ENCODE data around the gene CLCA2.

CLCA2 gene

GRCh38 chr1:86416343-86416742 is 7.6 kb upstream of the CLCA2 start:
- no peak for TF ChIP-seq POLR2AphosphoS5 (IDR thresholded peaks at IDR 0.05; ENCODE audit: low read depth, low read length)
- TF ChIP-seq REST (IDR thresholded peaks at IDR 0.05; ENCODE audit: insufficient read depth in 1 of 2, low read depth in 2 of 2, low read length in 2 of 2): no peak
- no peak for TF ChIP-seq FOXP2 (optimal IDR thresholded peaks at IDR 0.05; ENCODE audit: borderline replicate concordance, extremely low read depth, extremely low read length, insufficient read depth)
- TF ChIP-seq TAF1 (IDR thresholded peaks at IDR 0.05; ENCODE audit: borderline replicate concordance, insufficient read depth, low read length): no peak
- TF ChIP-seq SIN3A (IDR thresholded peaks at IDR 0.05; ENCODE audit: borderline replicate concordance, insufficient read depth, low read length): no peak

GRCh38 chr1:86419277-86419903 is 4.6 kb upstream of the CLCA2 start:
- TF ChIP-seq REST (IDR thresholded peaks at IDR 0.05; ENCODE audit: insufficient read depth in 1 of 2, low read depth in 2 of 2, low read length in 2 of 2) (no peak), TAF1 (IDR thresholded peaks at IDR 0.05; ENCODE audit: borderline replicate concordance, insufficient read depth, low read length) (no peak), POLR2AphosphoS5 (IDR thresholded peaks at IDR 0.05; ENCODE audit: low read depth, low read length) (no peak), SIN3A (IDR thresholded peaks at IDR 0.05; ENCODE audit: borderline replicate concordance, insufficient read depth, low read length) (no peak), FOXP2 (optimal IDR thresholded peaks at IDR 0.05; ENCODE audit: borderline replicate concordance, extremely low read depth, extremely low read length, insufficient read depth) (no peak)

GRCh38 chr1:86421601-86422280 is 2.2 kb upstream of the CLCA2 start:
- TF ChIP-seq TAF1 (IDR thresholded peaks at IDR 0.05; ENCODE audit: borderline replicate concordance, insufficient read depth, low read length) (no peak), FOXP2 (optimal IDR thresholded peaks at IDR 0.05; ENCODE audit: borderline replicate concordance, extremely low read depth, extremely low read length, insufficient read depth) (no peak), SIN3A (IDR thresholded peaks at IDR 0.05; ENCODE audit: borderline replicate concordance, insufficient read depth, low read length) (no peak), POLR2AphosphoS5 (IDR thresholded peaks at IDR 0.05; ENCODE audit: low read depth, low read length) (no peak), REST (IDR thresholded peaks at IDR 0.05; ENCODE audit: insufficient read depth in 1 of 2, low read depth in 2 of 2, low read length in 2 of 2) (no peak)

- TF ChIP-seq FOXP2 (optimal IDR thresholded peaks at IDR 0.05; ENCODE audit: borderline replicate concordance, extremely low read depth, extremely low read length, insufficient read depth) (no peak), TAF1 (IDR thresholded peaks at IDR 0.05; ENCODE audit: borderline replicate concordance, insufficient read depth, low read length) (no peak), POLR2AphosphoS5 (IDR thresholded peaks at IDR 0.05; ENCODE audit: low read depth, low read length) (no peak), SIN3A (IDR thresholded peaks at IDR 0.05; ENCODE audit: borderline replicate concordance, insufficient read depth, low read length) (no peak), REST (IDR thresholded peaks at IDR 0.05; ENCODE audit: insufficient read depth in 1 of 2, low read depth in 2 of 2, low read length in 2 of 2) (no peak)
These were observed 498 bp upstream of the CLCA2 start for GRCh38 chr1:86423473-86423872.

Measured in PFSK-1 (cell line).